Suppressor macrophage treated with lipopolysaccharide for 1 hour (primary cell): ENCODE results near the gene FADS2.

Experiments
- DNase-seq, 3 donors: peaks; one replicate each; pipeline ENCODE4 v3.0.0-alpha.2; 2020 to 2022

Gene FADS2

DNA sequence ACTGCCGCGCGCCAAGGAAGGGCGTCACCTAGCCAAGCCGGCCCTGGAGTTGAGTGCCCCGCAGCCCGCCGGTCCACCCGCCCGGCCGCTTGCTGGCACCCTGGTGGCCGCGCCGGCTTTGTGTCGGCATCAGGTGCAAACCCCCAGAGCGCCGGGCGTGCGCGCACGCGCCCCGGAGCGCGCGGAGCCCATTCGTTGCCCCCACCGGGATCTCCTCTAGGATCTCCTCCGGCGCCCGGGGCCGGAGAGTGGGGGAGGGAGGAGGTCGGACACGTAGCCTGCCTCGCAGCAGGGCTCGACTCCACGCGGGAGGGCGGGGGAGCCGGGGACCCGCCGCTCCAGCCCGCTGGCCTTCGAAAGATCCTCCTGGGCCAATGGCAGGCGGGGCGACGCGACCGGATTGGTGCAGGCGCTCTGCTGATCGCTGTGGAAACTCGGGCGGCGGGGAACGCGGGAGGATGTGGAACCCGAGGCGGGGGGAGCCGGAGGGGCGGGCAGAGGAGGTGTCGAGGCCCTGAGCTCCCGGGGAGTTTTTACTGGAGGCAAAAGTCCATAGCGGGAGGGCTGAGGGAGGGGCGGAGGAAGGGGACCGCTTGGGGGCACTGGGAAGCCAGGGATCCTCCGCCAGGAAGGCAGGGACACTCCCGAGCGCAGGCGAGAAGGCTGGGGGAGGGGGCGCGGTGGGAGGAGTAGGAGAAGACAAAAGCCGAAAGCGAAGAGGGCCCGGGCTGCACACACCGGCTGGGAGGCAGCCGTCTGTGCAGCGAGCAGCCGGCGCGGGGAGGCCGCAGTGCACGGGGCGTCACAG lies at the start of gene FADS2:
Gene FADS2, plus strand, starts transcription at position 730 of the 808 bp plus-strand sequence. CDS start 91 bp downstream, outside the sequence.
- peak; percentile 90 to 98 (median 94) for DNase-seq

DNA sequence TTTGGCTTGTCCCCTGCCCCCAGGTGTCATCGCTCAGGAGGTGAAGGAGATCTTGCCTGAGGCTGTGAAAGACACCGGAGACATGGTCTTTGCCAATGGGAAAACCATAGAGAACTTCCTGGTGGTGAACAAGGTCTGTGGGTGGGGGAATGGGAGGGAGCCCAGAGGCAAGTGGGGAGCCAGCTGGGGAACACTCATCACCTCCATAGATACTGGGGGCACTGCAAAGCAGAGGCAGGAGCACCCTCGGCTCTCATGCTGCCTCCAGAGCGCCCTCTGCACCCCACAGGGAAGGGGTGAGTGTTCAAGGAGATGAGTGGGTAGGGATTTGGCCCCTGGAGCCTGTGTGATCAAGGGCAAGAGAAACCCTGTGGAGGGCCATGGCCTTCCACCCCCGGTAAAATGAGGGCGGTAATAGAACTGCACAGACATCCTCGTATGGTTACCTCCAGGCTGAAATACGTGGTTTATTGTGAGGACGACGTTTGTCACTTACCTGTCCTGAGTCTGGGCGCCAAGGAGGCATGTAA lies 49.7 kb upstream of the FADS2 start:
- DNase-seq: peak in 1 of 3 donors; percentile 19

GRCh38 chr11:61778920-61779650 lies 49.0 kb upstream of the FADS2 start:
- DNase-seq: no peak

DNA sequence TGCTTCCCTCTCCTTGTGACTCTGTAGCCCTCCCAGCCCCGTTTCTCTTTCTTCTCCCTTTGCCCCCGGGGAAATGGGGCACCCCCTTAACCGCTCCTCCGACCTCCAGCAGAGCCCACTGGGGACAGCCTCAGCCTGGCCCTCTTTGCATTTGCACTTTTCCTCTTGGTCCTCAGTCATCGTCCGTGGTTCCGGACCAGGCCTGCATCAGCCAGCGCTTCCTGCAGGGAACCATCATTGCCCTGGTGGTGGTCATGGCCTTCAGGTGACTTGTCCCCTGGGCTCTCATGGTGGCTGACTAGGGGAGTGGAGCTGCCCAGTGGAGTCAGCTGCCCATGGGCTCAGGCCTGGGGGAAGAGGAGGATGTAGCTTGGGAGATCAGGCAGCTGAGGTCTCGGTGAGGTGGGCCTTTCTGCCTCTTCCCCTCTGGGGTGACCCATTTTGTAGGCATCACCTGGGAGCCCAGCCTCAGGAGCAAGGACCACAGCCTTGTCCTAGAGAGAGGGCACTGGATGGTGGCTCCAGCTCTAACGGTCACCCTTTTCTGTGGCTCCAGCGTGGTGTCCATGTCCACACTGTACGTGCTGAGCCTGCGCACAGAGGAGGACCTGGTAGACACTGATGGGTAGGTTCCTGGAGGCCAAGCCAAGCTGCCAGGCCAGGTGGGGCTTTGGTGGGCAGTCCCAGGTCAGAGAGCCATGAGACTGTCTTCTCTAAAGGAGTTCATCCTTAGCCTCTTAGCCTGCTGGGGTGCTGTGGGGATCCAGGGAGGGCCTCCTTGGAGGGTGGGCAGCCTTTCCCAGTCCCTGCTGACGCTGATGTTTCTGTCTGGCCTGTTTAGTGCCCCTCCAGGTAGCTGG lies 48.2 kb upstream of the FADS2 start:
- no peak for DNase-seq

DNA sequence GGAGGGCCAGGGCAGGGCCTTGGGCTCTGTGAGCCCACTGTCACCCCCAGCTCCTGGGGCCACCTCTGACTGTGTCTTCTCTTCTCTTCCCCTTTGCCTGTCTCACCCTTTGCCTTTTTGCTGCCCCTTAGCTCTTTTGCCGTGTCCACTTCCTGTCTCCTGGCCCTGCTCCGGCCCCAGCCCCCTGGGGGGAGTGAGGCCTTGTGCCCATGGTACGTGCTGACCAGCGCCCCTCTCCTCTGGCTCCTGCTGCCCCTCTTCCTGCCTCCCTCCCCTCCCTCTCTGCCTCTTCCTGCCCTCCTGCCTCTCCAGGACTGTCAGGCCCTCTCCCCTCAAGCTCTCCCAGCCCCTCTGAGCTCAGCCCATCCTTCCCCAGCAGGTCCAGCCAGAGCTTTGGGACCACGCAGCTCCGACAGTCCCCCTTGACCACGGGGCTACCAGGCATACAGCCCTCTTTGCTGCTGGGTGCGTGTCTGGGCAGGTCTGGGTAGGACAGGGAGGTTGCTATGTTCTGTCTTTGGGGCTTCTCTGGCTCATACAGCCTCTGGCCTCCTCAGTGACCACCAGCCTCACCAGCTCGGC lies 47.4 kb upstream of the FADS2 start:
- no peak for DNase-seq

DNA sequence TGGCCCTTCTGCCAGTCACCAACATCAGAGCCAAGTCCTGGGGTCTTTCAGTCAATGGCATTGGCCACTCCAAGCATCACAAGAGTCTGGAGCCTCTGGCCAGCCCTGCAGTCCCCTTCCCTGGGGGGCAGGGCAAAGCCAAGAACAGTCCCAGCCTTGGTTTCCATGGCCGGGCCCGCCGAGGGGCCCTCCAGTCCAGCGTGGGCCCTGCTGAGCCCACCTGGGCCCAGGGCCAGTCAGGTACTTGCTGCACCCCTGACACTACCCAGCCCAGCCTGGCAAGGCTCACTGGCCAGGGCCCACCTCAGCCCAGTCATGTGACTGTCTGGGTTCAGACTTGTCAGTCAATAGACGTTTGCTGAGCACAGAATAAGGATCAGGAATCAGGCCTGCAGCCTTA lies 46.5 kb upstream of the FADS2 start:
- no peak for DNase-seq

GRCh38 chr11:61782299-61782698 lies 45.8 kb upstream of the FADS2 start:
- DNase-seq: no peak

DNA sequence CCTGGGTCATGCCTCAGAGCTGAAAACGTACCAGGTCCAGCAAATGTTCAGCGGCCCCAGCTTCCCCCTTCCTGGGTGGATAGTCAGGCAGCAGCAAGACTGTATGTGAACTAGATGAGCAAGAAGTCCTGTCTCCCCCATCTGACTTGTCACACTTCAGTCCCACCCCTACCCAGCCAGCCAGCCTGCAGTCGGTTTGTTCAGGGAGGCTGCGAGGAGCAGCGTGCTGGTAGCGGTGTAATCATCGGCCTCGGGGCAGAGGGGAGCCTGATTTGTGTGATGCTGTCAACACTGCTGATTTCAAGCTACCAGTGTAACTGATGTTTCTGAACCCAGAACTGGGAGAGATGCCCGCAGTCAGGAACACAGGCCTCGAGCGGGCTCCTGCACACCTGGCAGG lies 45.3 kb upstream of the FADS2 start:
- DNase-seq: no peak

- DNase-seq: no peak
Measured at GRCh38 chr11:61783717-61784505, 44.2 kb upstream of the FADS2 start.

- DNase-seq: no peak
Measured at GRCh38 chr11:61784506-61784805, 43.6 kb upstream of the FADS2 start.

- DNase-seq: no peak
Measured at GRCh38 chr11:61785837-61786402, 42.2 kb upstream of the FADS2 start.

DNA sequence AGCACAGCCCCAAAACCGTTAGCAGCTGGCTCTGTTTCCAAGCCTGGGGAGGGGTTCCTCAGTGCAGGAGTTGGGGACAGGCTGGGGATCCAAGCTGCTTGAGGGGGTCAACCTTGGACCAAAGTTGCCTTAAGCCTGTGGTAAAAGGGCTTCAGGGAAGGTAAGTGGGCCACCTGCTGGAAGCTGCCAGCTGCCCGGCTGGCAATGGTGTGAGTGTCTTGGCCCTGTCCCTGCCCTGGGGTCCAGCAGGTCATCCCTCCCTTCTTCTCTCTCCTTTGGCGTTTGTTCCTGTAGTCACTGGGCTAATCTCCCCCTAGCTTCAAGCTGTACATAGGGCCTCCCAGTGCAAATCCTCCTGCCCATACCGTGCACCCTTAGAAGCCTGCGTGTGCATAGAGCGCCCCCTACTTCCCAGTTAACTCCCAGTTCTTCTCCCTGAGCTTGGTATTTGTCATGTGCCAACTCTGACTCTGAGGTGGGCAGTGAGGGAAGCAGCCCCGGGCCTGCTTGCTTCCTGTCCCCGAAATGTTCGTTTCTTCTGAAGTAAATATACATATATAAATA lies 40.1 kb upstream of the FADS2 start:
- peak; percentile 51 to 70 (median 56) for DNase-seq

DNA sequence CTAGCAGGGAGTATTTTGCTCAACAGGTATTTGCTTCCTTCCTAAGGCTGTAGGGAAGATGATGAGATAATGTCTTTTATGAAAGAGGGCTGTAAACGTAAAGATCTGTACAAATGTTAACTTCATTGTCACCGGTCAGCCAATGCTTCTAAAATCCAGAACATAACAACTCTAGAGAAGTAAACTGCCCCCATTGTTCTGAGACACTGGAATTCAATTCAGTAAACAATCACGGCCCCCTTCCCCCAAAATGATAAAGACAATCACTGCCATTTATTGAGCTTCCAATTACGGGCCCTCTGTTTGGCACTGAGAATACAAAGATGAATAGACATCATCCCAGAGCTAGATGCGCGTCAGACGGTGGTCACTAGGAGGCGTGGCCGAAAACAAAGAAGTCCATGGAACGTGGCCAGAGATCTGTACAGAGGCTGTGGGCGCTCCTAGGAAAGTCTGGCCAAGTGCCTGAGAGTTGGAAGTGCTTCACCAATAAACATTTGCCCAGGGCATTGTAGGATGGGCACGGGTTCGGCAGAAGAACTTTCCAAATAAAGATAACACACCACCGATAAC lies 36.3 kb upstream of the FADS2 start:
- peak; percentile 86 to 88 (median 87) for DNase-seq

GRCh38 chr11:61792310-61793082 lies 35.6 kb upstream of the FADS2 start, which contains the start of the genes FEN1 and TMEM258:
FEN1 (plus strand) TSS chr11:61792911; CDS start chr11:61795362, 2,451 bp downstream.
TMEM258 (minus strand) TSS chr11:61792599; CDS start chr11:61792558, 41 bp downstream.
- peak; percentile 93 to 95 (median 93) for DNase-seq

GRCh38 chr11:61793083-61793828 lies 34.8 kb upstream of the FADS2 start:
- no peak for DNase-seq

DNA sequence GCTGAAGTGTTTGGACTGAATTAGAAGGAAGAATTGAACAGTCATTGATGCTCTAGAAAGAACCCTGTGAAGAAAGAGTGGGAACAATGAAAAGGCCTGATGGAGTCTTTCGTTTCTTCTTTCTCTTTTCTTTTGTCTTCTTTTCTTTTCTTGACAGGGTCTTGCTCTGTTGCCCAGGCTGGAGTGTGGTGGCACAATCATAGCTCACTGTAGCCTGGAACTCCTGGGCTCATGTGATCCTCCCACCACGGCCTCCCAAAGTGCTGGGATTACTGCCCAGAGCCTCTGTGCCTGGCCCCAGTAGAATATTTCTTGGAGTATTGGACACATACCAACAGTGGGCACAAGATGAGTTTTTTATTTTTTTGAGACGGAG lies 34.3 kb upstream of the FADS2 start:
- DNase-seq: no peak

DNA sequence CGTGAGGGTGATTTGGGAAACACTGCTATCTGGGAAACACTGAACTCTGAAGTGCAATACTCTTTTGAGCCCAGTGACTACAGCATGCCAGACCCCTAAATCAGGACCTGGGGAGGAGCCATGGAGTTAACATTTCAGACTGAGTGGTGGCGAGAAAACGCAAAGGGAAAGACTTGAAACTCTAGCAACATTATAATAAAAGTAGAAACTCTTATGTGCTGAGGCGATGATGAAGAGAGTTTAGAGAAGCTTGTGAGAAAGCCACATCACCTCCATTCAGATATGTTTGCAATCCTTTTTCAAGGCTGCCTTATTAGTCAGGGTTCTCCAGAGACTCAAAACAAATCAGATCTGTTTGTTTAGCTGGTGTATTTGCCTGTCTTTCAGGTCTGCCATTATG lies 33.5 kb upstream of the FADS2 start:
- no peak for DNase-seq

GRCh38 chr11:61795459-61795858 lies 32.6 kb upstream of the FADS2 start:
- no peak for DNase-seq
